Measurements from ENCODE around the gene USP24.
"Not testable (repeated sequence)": the region's sequence is repeated elsewhere in the genome, so short reads cannot be mapped to it uniquely, and the experiment has no call there.

Gene USP24

GRCh38 chr1:55231745-55232144 is 16.6 kb upstream of the USP24 start:
- DNase-seq = no peak

GRCh38 chr1:55230659-55231058 is 15.5 kb upstream of the USP24 start:
- DNase-seq = no peak

DNA sequence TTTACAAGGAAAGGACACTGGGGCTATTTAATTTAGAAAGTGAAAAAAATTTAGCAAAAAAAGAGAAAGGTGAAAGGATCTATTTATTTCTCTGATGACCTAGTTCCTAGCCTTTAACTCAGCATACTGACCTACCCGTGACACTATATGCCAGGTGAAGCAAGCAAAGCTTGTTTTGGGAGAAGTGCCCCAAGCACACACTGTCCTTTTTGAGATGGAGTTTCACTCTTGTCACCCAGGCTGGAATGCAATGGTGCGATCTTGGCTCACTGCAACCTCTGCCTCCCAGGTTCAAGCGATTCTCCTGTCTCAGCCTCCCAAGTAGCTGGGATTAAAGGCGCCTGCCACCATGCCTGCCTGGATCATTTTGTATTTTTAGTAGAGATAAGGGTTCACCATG is 14.6 kb upstream of the USP24 start:
- not testable (repeated sequence) for DNase-seq

- DNase-seq = no peak
Measured at GRCh38 chr1:55225228-55225627, 10.1 kb upstream of the USP24 start.

DNA sequence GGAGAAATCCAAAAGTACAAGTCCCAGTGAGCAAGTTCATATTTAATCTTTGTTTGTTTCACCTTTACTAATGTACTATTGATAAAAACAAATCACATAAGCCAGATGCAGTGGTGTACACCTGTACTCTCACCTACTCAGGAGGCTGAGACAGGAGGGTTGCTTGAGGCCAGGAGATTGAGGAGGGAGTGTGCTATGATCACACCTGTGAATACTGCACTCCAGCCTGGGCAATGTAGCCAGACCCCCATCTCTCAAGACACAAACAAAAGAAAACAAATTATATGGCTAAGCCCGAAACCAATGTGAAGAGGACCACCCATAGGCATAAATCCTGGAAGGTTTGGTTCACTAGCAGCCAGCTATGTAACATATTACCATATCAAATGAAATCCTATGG is 9.6 kb upstream of the USP24 start:
- DNase-seq = no peak

DNA sequence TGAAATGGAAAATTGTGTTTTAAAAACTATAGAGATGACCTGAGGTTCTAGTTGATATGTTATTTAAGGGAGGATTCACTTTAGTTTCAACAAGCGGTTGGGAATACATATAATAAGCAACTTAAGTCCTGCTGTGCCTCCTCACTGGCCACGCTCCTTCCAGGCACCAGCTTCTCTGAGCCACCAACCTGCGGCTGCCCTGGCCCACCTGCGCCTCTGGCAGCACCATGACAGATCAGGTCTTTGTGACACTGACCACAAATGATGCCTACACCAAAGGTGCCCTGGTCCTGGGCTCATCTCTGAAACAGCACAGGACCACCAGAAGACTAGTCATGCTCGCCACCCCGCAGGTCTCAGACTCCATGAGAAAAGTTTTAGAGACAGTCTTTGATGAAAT is 7.0 kb upstream of the USP24 start:
- DNase-seq = no peak

GRCh38 chr1:55217226-55217986 is 2.2 kb upstream of the USP24 start:
- no peak for DNase-seq

GRCh38 chr1:55216096-55216495 is 932 bp upstream of the USP24 start:
- DNase-seq = no peak

- DNase-seq = no peak
Measured at GRCh38 chr1:55214934-55215193, 300 bp downstream of the USP24 start.

DNA sequence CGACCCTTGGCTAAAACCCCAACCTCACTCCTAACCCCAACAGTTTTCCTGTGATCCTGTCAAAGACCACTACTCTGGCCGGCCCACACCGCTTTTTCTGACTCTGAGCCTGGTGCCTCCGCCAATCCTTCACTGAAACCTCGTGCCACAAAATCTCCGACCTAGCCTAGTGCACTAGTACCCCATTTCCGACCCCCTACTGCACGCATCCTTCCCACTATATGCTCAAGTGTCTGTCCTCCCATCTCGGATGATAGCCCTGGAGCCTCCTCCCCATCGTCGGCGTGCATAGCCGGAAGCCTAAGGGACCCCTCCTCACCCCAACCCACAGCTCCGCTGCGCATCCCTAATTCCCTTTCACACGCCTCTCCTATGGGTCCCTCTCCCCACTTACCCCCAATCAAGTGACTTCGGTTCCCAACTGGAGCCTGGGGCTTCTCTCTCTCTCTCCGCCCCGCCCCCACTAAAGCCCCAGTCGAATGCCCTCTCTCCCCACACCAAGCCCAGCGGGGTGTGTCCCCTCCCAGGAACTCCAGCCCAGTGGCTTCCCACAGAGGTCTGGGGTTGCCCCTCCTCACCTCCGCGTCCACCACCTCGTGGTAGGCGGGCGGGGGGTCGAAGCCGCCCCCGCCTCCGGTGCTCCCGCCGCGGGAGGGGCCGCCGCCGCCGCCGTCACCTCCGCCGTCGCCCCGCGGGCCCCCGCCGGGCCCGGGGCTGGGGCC is 791 bp downstream of the USP24 start:
- peak; percentile 38 for DNase-seq

- no peak for DNase-seq
Measured at GRCh38 chr1:55213885-55214211, 1.3 kb downstream of the USP24 start.

GRCh38 chr1:55213151-55213884 is 1.8 kb downstream of the USP24 start:
- DNase-seq = no peak

- no peak for DNase-seq
Measured at GRCh38 chr1:55212349-55213150, 2.6 kb downstream of the USP24 start.

DNA sequence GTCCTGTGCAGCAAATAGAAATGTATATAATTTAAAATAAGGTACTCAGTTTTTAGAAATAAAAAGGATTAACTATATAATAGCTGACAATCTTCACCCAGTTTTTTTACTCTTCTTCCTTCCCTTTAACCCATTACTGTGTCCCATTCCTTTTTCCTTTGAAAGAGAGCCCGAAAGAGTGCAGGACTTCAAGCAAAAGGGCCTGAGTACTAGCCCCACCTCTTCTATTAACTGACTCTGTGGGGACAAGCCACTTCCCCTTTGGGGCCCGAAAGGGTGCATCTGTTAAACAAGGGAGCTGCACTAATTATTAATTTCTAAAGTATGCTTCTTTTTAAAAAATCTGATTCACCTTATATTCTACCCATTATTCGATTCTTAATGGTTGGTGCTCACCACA is 3.3 kb downstream of the USP24 start:
- no peak for DNase-seq

- DNase-seq = no peak
Measured at GRCh38 chr1:55210990-55211801, 4.0 kb downstream of the USP24 start.

- no peak for DNase-seq
Measured at GRCh38 chr1:55209247-55209646, 5.9 kb downstream of the USP24 start.

GRCh38 chr1:55206210-55206609 is 9.0 kb downstream of the USP24 start:
- DNase-seq = no peak

DNA sequence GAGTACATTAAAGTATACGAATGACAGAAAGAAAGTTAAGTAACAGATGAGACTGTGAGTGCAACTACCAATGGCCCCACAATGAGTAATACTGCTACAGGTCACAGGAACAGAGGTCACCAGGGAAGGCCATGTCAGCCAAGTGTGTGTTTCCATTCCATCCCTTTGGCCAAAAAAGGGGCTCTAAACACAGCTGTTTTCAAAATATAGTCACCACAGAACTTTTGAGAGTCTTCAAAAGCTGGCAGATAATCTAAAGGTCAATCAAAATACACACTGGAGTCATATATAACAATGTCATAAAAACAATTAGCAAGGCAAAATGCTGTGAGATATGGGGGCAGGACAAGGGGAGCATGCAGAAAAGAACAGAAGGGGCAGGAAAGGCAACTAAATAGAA is 10.2 kb downstream of the USP24 start:
- DNase-seq = no peak

- no peak for DNase-seq
Measured at GRCh38 chr1:55203064-55203463, 12.1 kb downstream of the USP24 start.

GRCh38 chr1:55200667-55201066 is 14.5 kb downstream of the USP24 start:
- no peak for DNase-seq

- DNase-seq = not testable (repeated sequence)
Measured at GRCh38 chr1:55199735-55200134, 15.4 kb downstream of the USP24 start.

- no peak for DNase-seq
Measured at GRCh38 chr1:55198044-55198443, 17.1 kb downstream of the USP24 start.

- DNase-seq = no peak
Measured at GRCh38 chr1:55197099-55197498, 18.1 kb downstream of the USP24 start.

All from stimulated activated CD4-positive, alpha-beta T cell treated with anti-CD3 and anti-CD28 coated beads, Interleukin-12 subunit alpha, Interleukin-12 subunit beta, amount 100 ng/mL, for 4 hours (primary cell).